Measurements from ENCODE around the gene CACNA1I.
A peak's percentile ranks its signal among the peaks of the same experiment; 100 is the strongest.

CACNA1I gene

GRCh38 chr22:39700565-39700964 is 130.0 kb downstream of the CACNA1I start:
- no peak for DNase-seq

- DNase-seq = no peak
Observed at GRCh38 chr22:39703091-39703490, 132.5 kb downstream of the CACNA1I start.

DNA sequence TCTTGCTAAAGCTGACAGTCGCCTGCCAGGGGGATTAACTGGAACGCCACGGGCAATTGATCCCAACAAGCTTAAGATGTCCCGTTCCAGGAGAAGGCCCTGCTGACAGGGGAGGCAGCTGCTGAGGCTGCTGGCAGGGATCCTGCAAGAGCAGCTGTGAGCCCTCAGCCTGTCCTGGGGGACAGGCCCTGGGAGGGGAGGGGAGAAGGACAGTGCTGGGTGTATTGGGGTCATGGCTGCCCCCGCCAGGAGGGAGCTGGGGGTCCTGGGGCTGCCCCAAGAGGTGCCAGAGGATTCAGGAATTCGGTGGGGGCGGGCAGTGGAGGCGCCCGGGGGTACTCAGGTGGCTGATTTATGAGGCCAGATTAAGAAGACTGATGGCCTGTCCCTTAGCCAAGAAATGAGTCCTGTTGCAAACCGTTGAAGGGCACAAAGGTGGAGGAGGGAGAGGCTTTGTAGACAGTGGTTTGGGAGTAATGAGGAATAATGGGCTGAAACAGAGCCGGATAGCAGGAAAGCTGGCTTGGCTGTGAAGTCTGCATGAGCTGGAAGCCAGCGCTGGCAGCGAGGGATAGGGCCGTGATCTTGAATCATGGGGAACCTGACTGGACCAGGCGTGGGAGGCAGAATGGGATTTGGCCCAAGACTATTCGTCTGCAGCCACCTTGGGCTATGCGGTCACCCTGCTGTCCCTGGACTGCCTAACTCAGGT is 133.5 kb downstream of the CACNA1I start:
- DNase-seq = no peak

GRCh38 chr22:39705386-39705785 is 134.8 kb downstream of the CACNA1I start:
- no peak for DNase-seq

GRCh38 chr22:39706376-39707140 is 136.0 kb downstream of the CACNA1I start:
- DNase-seq = no peak

DNA sequence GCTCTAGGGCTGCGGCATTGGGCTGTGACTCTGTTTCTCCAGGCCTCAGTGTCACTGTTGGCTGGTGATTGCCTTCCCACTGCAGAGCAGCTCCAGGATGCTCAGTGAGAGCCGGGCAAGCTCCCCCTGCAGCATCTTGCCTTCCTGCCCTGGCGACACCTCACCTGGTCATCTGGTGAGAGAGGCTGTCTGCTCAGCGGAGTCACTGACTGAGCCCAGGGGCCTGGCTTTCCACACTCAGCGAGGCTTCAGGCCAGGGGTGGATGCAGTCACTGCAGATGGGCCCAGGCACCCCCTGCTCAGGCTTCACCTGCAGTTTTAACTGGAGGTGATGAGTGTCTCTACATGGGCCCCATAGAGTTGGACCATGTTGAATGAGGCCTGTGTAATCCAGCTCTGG is 136.8 kb downstream of the CACNA1I start:
- no peak for DNase-seq

DNA sequence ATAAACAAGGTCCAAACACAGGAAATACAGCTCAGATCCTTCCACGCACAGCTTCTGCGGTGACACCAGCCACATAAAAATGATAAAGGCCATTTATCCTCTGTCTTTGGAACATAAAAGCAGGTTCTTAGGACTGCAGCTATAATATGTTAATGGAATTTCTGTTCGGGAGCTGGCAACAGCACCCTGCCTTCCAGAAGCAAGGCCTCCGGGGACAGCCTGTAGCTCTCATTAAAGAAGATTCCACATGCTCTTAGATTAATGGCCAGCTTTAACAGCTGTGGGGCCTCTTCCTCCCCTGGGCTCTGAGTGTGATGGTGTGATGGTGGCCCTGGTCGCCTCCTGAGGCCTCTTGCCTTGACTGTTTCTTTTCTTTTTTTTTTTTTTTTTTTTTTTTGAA is 137.3 kb downstream of the CACNA1I start:
- DNase-seq = no peak

GRCh38 chr22:39710380-39711150 is 140.0 kb downstream of the CACNA1I start:
- DNase-seq = peak; percentile 13

- no peak for DNase-seq
Observed at GRCh38 chr22:39712081-39712480, 141.5 kb downstream of the CACNA1I start.

- DNase-seq = no peak
Observed at GRCh38 chr22:39712751-39713525, 142.4 kb downstream of the CACNA1I start.

GRCh38 chr22:39713799-39714290 is 143.3 kb downstream of the CACNA1I start:
- no peak for DNase-seq

DNA sequence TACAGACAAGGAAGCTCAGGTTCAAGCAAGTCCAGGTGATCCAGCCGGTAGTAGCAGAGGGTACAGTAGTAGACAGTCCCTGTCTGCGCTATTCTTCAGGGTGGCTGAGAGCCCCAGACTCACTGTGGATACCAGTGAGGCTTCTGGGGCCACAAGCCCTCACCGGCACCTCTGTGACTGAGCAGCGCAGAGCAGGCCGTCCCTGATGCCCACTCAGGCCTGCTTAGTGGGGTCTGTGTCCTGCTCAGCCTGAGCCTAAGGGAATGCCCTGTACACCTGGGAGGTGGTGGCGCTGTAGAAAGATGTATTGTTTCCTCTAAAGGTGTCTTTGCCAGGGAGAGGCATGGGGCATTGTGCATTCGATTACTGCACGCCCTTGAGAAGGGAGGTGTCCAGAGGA is 143.8 kb downstream of the CACNA1I start:
- DNase-seq = no peak

- no peak for DNase-seq
Observed at GRCh38 chr22:39715778-39716495, 145.4 kb downstream of the CACNA1I start.

- no peak for DNase-seq
Observed at GRCh38 chr22:39716534-39716933, 146.0 kb downstream of the CACNA1I start.

DNA sequence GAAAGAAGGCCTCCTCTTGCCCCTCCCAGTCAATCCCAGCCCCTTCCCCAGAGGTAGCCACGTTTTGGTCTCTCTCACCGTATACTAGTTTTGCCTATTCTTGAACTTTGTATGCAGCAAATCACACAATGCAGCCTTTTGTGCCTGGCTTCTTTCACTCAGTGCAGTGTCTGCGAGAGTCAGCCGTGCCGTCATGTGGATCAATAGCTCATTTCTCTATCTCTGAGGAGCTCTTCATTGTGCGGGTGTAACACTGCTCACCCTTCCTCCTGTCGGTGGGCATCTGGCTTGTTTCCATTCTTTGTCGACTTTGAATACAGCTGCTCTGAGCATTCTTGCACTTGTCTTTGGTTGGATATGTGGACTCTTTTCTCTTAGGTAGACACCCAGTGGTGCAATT is 146.5 kb downstream of the CACNA1I start:
- no peak for DNase-seq

- DNase-seq = no peak
Observed at GRCh38 chr22:39718206-39718605, 147.7 kb downstream of the CACNA1I start.

DNA sequence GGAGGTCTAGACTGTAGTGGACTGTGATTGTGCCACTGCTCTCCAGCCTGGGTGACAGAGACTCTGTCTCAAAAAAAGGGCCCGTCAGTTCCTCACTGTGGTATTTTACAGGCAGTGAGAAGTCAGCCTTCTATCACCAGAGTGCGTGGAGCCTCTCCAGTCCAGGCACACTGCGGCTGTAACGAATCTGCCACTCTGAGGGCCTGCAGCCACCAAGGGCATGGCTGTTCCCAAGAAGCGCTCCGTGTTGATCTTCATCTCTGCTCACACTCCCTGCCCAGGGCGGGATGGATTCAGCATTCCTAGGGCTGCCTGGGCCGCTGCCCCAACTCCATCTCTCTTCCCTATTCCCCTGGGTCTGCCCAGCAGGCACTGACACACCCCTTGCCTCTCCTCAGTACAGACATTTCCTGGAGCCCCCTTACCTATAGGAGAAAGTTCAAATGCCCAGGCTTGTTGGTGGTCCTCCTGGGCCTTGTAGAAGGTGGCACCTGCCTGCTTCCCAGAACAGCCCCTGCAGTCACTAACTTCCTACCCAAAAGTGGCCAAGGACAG is 148.4 kb downstream of the CACNA1I start:
- DNase-seq = no peak

- peak; percentile 58 for DNase-seq
Observed at GRCh38 chr22:39719559-39720450, 149.3 kb downstream of the CACNA1I start.

DNA sequence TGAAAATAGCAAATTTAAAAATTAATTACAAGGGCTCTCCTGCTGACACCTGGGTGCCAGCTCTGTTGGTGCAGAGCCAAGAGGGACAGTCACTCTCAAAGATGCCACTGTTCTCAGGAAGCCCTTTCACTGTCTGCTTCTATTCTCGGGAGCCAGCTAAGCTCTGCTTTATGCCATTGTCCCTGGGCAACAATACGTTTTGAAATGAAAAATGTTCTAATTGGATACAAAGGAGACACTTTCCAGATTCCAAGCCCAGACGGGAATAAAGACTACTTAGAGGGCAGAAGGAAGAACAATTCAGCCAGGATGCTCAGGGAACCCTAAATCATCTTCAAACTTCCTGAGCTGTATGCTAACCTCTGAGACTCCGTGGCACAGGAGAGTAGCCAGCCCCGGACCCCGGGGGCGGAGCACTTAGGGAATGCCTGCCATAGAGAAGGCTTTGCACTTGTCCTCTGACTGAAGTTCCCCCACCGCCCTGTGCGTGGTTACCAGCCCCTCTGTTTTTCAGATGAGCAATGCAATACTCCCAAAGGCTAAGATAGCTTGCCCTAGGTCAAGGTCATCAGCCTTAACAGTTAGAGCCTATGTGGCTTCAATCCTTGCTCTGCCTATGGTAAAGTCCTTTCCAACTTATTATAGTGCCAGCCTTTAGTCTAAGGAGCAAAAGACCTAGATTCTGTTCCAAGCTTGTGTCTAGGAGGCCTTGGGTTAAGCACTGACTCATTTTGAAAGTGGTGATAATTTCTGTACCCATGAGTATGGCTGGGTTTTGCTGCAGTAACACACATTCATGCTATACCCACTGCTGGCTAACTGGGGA is 150.9 kb downstream of the CACNA1I start:
- no peak for DNase-seq

GRCh38 chr22:39722032-39722325 is 151.4 kb downstream of the CACNA1I start:
- DNase-seq = no peak
